Activated CD4-positive, alpha-beta memory T cell treated with anti-CD3 and anti-CD28 coated beads for 36 hours (primary cell): ENCODE measurements around the gene COX10. TPM values are rescaled to one million over a fixed set of nuclear protein-coding genes. Genes with fewer than 3 reads are reported as not detected.
"Not testable (repeated sequence)": the region's sequence is repeated elsewhere in the genome, so short reads cannot be mapped to it uniquely, and the experiment has no call there.

Experiments used
- CTCF ChIA-PET: fragments of 350-600 bp; sonication (Branson Sonifier 250); formaldehyde crosslinking; loops from one replicate; lab custom pipeline; 2021; ENCODE audit warnings: antibody characterized with exemption, inconsistent platforms; lab: Charles Lee
- POLR2A ChIA-PET: fragments of 350-600 bp; sonication (Branson Sonifier 250); formaldehyde crosslinking; loops from one replicate; lab custom pipeline; 2021; ENCODE audit warnings: antibody characterized with exemption; lab: Charles Lee
- DNase-seq: peaks from one replicate; pipeline ENCODE4 v3.0.0-alpha.2; 2020
- H3K27ac Mint-ChIP-seq: one replicate; pipeline ENCODE4 v1.8.0; 2021; ENCODE audit warnings: mixed read lengths
- H3K27me3 Mint-ChIP-seq: one replicate; pipeline ENCODE4 v1.8.0; 2021; ENCODE audit warnings: mixed read lengths
- H3K36me3 Mint-ChIP-seq: one replicate; pipeline ENCODE4 v1.8.0; 2021; ENCODE audit warnings: mixed read lengths
- H3K4me1 Mint-ChIP-seq: one replicate; pipeline ENCODE4 v1.8.0; 2021; ENCODE audit warnings: low read depth, mixed read lengths
- H3K4me3 Mint-ChIP-seq: one replicate; pipeline ENCODE4 v1.8.0; 2021; ENCODE audit warnings: mild to moderate bottlenecking, mixed read lengths
- H3K9me3 Mint-ChIP-seq: one replicate; pipeline ENCODE4 v1.8.0; 2021; ENCODE audit warnings: mixed read lengths
- intact Hi-C: fragments of 100-400 bp; cut with micrococcal nuclease; formaldehyde crosslinking; loops from one replicate; pipeline ENCODE4 v1.15.1; 2023
- total RNA-seq, 2 experiments: library from RNA; stranded (reverse); gene quantifications; one replicate each; pipeline ENCODE4 v1.2.3, GENCODE V29; 2021

Gene COX10
- total RNA-seq: 10 to 100 TPM; 22.9 to 23.6 TPM

DNA sequence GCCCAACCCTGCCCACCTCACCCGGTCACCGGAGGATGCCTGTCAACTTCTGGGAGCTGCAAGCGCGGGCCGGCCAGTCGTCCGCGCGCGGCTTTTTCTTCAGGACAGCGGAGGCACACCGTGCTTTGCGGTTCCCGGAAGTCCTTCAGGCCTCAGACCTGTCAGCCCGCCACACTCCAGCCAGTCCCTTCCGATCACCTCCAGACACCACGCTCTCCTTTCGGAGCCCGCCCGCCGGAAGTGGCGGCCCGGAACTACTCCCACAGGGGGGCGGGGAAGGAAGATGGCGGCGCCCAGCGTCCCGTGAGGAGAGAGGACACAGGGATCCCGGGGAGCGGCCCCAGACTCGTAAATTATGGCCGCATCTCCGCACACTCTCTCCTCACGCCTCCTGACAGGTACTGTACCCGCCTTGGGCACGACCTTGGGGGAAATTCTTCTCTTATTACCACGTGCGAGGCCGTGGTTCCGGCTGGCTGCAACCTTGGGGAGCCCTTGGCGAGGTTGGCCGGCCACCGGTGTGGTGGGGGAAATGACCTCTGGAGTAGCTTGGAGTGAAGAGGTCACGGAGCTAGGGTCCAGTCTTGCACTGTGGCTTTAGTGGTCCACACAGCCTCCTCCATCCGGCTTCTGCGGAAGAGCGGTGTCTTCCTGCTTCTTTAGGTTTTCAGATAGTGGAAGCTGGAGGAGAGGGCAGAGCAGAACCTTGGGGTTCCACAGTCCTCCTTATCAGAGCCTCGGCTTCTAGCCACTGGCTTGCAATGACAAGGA is at the start of gene COX10:
Gene COX10, plus strand, starts transcription at position 254 of the 771 bp plus-strand sequence. Its CDS starts 102 bp downstream, at position 356.
- peak; percentile 90 for DNase-seq

DNA sequence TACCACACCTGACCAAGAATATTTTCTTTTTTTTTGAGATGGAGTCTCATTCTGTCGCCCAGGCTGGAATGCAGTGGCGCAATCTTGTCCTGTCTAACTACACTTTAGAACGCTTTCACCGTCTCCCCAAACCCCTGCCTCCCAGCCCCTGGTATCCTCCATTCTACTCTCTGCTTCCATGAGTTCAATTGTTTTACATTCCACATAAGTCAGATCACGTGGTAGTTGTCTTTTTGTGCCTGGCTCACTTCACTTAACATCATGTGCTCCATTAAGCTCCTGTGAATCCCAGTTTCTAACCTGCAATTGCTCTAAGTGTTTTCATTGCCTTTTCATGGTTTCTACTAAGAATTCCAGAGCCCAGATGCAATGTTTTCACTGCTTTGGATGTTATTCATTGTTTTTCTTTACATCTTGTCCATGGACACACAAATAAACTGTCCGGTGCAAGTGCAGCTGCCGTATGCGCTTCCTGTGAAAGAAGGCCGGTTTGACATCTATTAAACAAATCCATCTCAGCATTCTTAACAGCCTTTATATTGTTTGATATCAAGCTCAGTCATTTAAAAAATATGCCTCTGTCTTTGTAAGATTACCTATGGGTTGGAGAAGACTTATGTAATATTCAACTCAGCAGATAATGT is 47.5 kb upstream of the COX10 start:
- H3K36me3 Mint-ChIP-seq, intact Hi-C loops, CTCF ChIA-PET, H3K27ac Mint-ChIP-seq, H3K9me3 Mint-ChIP-seq, H3K27me3 Mint-ChIP-seq, POLR2A ChIA-PET, H3K4me3 Mint-ChIP-seq, DNase-seq: not testable (repeated sequence)
- H3K4me1 Mint-ChIP-seq: peaks cover 20% of the 10 kb centered on the region

More for the DNA sequence above, at the start of gene COX10:
- H3K27ac Mint-ChIP-seq: peak within 1 kb of the TSS; percentile 89
- ChIA-PET POLR2A (interaction anchor here (0.8 to 5.3 kb wide), 3 partner anchors 128 to 233 kb away, joined by 3 to 37 read pairs (median 3); partner anchors contain the start of gene HS3ST3B1), CTCF (interaction anchor here (0.7 to 2.4 kb wide), 3 partner anchors 228 to 234 kb away, joined by 3 to 9 read pairs (median 3); partner anchors contain the start of gene HS3ST3B1)
- H3K9me3 Mint-ChIP-seq: peaks cover 2% of the 10 kb centered on the region
- no peaks in the 10 kb centered on the region for H3K27me3 Mint-ChIP-seq
- H3K4me3 Mint-ChIP-seq: peak within 1 kb of the TSS; percentile 98
- intact Hi-C loops: loop anchor here (1.0 to 10.0 kb wide), 5 partner anchors 50 to 475 kb away; no protein-coding TSS in a partner anchor
- H3K4me1 Mint-ChIP-seq: peaks cover 58% of the 10 kb centered on the region
- H3K36me3 Mint-ChIP-seq: peaks cover 20% of the 10 kb centered on the region

DNA sequence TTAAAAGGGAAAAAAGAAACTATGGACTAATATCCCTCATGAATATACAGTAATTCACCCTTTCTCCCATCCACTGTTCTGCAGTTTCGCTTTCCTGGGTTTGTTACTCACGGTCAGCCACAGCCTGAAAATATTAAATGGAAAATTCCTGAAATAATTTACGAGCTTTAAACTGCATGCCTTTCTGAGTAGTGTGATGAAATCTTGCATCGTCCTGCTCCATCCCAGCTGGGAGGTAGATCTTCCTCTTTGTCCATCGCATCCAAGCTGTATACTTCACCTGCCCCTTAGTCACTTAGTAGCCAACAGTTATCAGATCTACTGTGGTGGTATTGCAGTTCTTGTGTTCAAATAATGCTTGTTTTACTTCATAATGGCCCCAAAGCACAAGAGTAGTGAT is 39.5 kb upstream of the COX10 start:
- H3K9me3 Mint-ChIP-seq, H3K4me1 Mint-ChIP-seq, POLR2A ChIA-PET, H3K27me3 Mint-ChIP-seq, H3K4me3 Mint-ChIP-seq, CTCF ChIA-PET, DNase-seq, H3K27ac Mint-ChIP-seq, intact Hi-C loops: not testable (repeated sequence)
- H3K36me3 Mint-ChIP-seq: peaks cover 37% of the 10 kb centered on the region

DNA sequence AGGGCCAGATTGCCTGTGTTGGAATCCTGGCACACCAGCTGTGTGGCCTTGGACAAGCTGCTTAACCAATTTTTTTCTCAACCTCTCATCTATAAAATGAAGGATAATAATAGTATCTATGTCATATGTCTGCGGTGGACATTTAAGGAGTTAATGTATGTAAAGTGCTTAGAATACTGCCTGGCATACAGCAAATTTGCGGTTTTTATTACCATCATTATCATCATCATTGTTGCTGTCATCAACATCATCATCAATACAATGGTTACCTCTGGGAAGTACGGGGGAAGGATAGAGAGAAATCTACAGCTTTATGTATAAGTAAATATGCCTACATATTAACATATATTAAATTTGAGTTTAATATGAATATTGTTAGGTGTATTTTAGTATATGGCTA is 37.1 kb upstream of the COX10 start:
- no peak for DNase-seq
- POLR2A ChIA-PET: no interaction called here
- H3K27me3 Mint-ChIP-seq: no peaks in the 10 kb centered on the region
- no peak overlapping the region for H3K27ac Mint-ChIP-seq
- H3K4me1 Mint-ChIP-seq: peaks cover 2% of the 10 kb centered on the region
- H3K4me3 Mint-ChIP-seq: no peak overlapping the region
- intact Hi-C loops: no loop called here
- H3K36me3 Mint-ChIP-seq: peaks cover 51% of the 10 kb centered on the region
- CTCF ChIA-PET: no interaction called here
- peaks cover 4% of the 10 kb centered on the region for H3K9me3 Mint-ChIP-seq

DNA sequence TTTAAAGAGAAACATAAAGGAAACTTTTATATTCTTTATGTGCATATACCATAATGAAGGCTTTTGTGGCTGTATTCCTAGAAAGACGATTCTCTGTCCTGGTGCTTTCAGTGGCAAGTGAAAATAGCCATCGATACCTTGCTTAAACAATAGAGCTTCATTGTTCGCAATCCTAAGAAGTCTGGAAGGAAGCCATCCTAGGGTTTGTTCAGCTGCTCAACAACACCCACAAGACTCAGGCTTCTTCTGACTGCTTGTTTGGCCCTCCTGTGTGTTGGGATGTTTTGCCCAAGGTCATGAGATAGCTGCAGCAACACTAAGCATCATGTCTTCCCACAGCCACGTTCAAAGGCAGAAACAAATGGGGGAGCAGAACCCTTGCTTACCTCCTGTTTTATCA is 36.1 kb upstream of the COX10 start:
- H3K4me3 Mint-ChIP-seq: no peak overlapping the region
- no peak overlapping the region for H3K27ac Mint-ChIP-seq
- H3K27me3 Mint-ChIP-seq: no peaks in the 10 kb centered on the region
- POLR2A ChIA-PET: no interaction called here
- peaks cover 52% of the 10 kb centered on the region for H3K36me3 Mint-ChIP-seq
- intact Hi-C loops: no loop called here
- CTCF ChIA-PET: no interaction called here
- peaks cover 4% of the 10 kb centered on the region for H3K9me3 Mint-ChIP-seq
- H3K4me1 Mint-ChIP-seq: peaks cover 12% of the 10 kb centered on the region
- DNase-seq: no peak

DNA sequence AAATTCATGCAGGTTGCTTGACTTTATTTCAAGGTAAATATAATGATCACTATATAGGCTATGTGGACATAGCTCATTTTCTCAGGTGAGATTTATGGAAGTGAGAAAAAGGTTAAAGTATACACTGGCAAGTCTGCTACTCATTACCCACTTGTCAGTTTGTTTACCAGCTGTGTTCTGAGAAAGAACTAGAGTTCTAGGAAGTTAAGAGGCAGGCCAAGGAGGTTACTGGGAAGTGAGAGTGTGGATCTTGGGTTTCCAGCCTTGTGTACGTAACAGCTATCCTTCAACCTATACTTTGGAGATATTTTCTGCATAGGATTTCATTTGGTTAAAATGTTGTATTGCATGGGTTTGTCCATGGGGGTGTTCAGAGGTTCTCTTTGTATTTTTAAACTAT is 31.9 kb upstream of the COX10 start:
- ChIA-PET POLR2A (no interaction called here), CTCF (interaction anchor here (0.7 kb wide), 1 partner anchor 51 kb away, joined by 3 read pairs; no protein-coding TSS in a partner anchor)
- peaks cover 2% of the 10 kb centered on the region for H3K9me3 Mint-ChIP-seq
- H3K36me3 Mint-ChIP-seq: peaks cover 38% of the 10 kb centered on the region
- DNase-seq: no peak
- no peaks in the 10 kb centered on the region for H3K27me3 Mint-ChIP-seq
- H3K27ac Mint-ChIP-seq: no peak overlapping the region
- H3K4me3 Mint-ChIP-seq: no peak overlapping the region
- intact Hi-C loops: no loop called here
- peaks cover 27% of the 10 kb centered on the region for H3K4me1 Mint-ChIP-seq

DNA sequence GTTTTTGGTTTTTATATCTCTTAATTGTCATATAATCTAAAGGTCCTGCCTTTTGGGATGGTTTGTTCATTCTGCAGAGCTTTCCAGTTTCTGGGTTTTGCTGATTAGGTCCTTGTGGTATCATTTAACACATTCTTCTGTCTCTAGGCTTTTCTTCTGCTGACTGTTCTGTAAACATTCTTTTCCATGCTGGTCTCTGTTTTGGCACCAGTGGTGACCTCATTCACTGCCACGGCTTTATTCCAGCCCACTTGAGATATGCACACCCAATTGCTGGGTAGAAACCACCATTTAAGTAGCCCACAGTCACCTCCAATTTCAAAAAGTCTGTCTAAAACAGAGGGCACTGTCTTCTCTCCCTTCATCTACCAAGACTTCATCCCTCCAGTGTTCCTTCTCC is 31.1 kb upstream of the COX10 start:
- no peak for DNase-seq
- H3K27ac Mint-ChIP-seq: no peak overlapping the region
- intact Hi-C loops: no loop called here
- no peak overlapping the region for H3K4me3 Mint-ChIP-seq
- H3K9me3 Mint-ChIP-seq: peaks cover 2% of the 10 kb centered on the region
- CTCF ChIA-PET: no interaction called here
- H3K27me3 Mint-ChIP-seq: no peaks in the 10 kb centered on the region
- H3K4me1 Mint-ChIP-seq: peaks cover 31% of the 10 kb centered on the region
- POLR2A ChIA-PET: no interaction called here
- H3K36me3 Mint-ChIP-seq: peaks cover 36% of the 10 kb centered on the region

DNA sequence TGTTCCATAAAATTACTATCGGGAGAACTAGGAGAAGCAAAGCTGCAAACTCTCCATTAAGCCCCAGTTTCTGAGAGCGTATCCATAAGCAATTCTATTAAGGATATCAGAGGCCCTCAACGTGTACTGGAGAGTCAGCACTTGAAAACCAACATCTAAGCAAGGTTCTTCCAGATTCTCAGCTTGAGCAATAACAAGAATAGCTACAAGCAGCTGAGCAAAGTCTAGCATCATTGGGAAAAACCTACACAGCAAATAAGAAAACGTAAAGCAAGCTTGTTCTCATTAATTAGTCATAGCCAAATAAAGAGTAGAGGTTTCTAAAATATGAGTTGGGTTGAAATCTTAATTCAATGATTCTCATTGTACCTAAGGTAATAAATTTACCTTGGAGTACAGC is 26.9 kb upstream of the COX10 start:
- H3K4me1 Mint-ChIP-seq: peaks cover 42% of the 10 kb centered on the region
- DNase-seq: no peak
- ChIA-PET CTCF (interaction anchor here (0.8 kb wide), 2 partner anchors 159 to 255 kb away, joined by 3 read pairs; no protein-coding TSS in a partner anchor), POLR2A (interaction anchor here (0.5 to 0.8 kb wide), 3 partner anchors 25 to 279 kb away, joined by 3 to 5 read pairs (median 3); no protein-coding TSS in a partner anchor)
- no peak overlapping the region for H3K4me3 Mint-ChIP-seq
- no peak overlapping the region for H3K27ac Mint-ChIP-seq
- intact Hi-C loops: loop anchor here (1.0 to 5.0 kb wide), 3 partner anchors 77 to 159 kb away; no protein-coding TSS in a partner anchor
- no peaks in the 10 kb centered on the region for H3K27me3 Mint-ChIP-seq
- H3K9me3 Mint-ChIP-seq: no peaks in the 10 kb centered on the region
- peaks cover 7% of the 10 kb centered on the region for H3K36me3 Mint-ChIP-seq

DNA sequence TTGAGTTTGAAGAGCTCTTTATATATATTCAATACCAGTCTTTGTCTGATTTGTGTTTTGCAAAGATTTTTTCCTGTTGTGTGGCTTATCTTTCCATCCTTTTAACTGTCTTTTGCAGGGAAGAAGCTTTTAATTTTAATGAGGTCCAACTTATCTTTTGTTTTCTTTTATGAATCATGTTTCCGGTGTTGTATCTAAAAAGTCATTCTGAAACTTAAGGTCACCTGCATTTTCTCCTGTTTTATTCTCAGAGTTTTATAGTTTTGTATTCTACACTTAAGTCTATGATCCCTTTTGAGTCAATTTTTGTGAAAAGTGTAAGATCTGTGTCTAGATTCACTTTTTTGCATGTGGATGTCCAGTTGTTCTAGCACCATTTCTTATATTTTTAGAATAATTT is 24.6 kb upstream of the COX10 start:
- H3K4me3 Mint-ChIP-seq: no peak overlapping the region
- peaks cover 27% of the 10 kb centered on the region for H3K4me1 Mint-ChIP-seq
- H3K27me3 Mint-ChIP-seq: no peaks in the 10 kb centered on the region
- no peak for DNase-seq
- POLR2A ChIA-PET: no interaction called here
- intact Hi-C loops: loop anchor here (5.0 kb wide), 1 partner anchor 93 kb away; no protein-coding TSS in a partner anchor
- H3K27ac Mint-ChIP-seq: no peak overlapping the region
- CTCF ChIA-PET: interaction anchor here (0.6 kb wide), 1 partner anchor 424 kb away, joined by 3 read pairs; no protein-coding TSS in a partner anchor
- peaks cover 6% of the 10 kb centered on the region for H3K36me3 Mint-ChIP-seq
- no peaks in the 10 kb centered on the region for H3K9me3 Mint-ChIP-seq

DNA sequence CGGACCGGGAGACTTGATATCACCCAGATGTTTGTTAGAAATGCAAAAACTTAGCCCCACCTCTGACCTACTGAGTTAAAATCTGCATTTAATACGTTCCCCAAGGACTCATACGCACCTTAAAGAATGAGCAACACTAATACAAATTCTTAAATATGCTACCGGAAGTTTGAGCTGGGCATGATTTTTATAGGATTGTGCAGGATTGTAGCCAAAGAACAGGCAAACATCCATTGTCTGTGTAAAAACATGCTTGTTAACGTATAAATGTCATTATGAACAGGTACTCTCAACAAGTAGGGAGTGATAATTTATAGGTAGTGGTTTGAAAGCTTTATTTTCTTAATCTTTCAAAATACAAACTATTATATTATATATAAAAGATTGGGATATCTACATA is 22.3 kb upstream of the COX10 start:
- H3K9me3 Mint-ChIP-seq: no peaks in the 10 kb centered on the region
- peaks cover 26% of the 10 kb centered on the region for H3K4me1 Mint-ChIP-seq
- H3K27me3 Mint-ChIP-seq: no peaks in the 10 kb centered on the region
- peaks cover 16% of the 10 kb centered on the region for H3K36me3 Mint-ChIP-seq
- CTCF ChIA-PET: interaction anchor here (0.8 kb wide), 1 partner anchor 18 kb away, joined by 3 read pairs; no protein-coding TSS in a partner anchor
- POLR2A ChIA-PET: no interaction called here
- intact Hi-C loops: no loop called here
- no peak for DNase-seq
- no peak overlapping the region for H3K27ac Mint-ChIP-seq
- no peak overlapping the region for H3K4me3 Mint-ChIP-seq

DNA sequence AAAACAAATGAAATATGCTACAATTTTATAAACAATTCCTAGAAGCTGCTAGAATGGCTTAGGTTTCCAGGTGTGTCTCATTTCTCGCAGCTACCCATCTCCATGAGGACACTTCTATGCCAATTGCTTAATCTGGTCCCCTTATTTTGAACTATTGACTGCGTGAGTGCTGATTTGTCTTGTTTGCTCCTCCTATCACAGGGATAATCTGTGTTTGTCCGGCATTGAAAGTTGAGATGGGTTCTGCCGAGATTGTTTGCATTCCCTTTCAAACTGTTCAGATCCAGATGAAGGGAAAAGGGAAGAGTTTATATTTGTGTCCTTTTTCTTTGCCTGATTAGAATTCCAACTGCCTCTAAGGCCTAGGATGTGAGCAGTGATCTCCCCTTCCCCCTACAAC is 21.7 kb upstream of the COX10 start:
- Mint-ChIP-seq H3K9me3 (no peaks in the 10 kb centered on the region), H3K27me3 (no peaks in the 10 kb centered on the region), H3K27ac (no peak overlapping the region), H3K4me3 (no peak overlapping the region), H3K4me1 (peaks cover 20% of the 10 kb centered on the region), H3K36me3 (peaks cover 15% of the 10 kb centered on the region)
- intact Hi-C loops: no loop called here
- no peak for DNase-seq
- POLR2A ChIA-PET: no interaction called here
- CTCF ChIA-PET: interaction anchor here (0.8 kb wide), 1 partner anchor 18 kb away, joined by 3 read pairs; no protein-coding TSS in a partner anchor

DNA sequence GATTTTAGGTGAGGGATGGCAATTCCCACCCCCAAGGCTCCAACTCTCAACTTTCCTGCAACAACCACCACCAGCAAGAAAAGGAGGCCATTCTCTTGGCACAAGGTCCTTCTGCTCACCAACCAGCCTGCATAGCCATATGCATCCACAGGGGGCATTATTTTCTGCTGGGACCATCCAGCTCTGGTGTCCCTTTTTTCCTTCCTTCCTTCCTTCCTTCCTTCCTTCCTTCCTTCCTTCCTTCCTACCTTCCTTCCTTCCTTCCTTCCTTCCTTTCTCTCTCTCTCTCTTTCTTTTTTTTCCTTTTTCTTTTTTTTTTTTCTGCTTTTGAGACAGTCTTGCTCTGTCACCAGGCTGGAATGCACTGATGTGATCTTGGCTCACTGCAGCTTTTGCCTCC is 21.1 kb upstream of the COX10 start:
- Mint-ChIP-seq H3K4me1 (peaks cover 19% of the 10 kb centered on the region), H3K9me3 (no peaks in the 10 kb centered on the region), H3K4me3 (no peak overlapping the region), H3K36me3 (peaks cover 17% of the 10 kb centered on the region), H3K27ac (no peak overlapping the region), H3K27me3 (no peaks in the 10 kb centered on the region)
- ChIA-PET POLR2A (no interaction called here), CTCF (interaction anchor here (0.7 to 0.9 kb wide), 2 partner anchors 23 to 955 kb away, joined by 3 to 5 read pairs; no protein-coding TSS in a partner anchor)
- intact Hi-C loops: no loop called here
- DNase-seq: no peak
